ENCODE measurements around the gene COLEC11. TPM values are rescaled to one million over a fixed set of nuclear protein-coding genes. Genes with fewer than 3 reads are reported as not detected.

The COLEC11 gene
- total and polyA plus RNA-seq, 9 of the 15 experiments (the other 6 are each of a cell fraction or from before 2014, with no cell fraction given), result 0.32 to 4.3 (median 1.8) TPM

GRCh38 chr2:3587021-3587420 lies 7.9 kb upstream of the COLEC11 start:
- Histone ChIP-seq H3K27me3 (ENCODE audit: control insufficient read depth in 2 of 2, insufficient read depth in 2 of 2, low read length in 2 of 2) (no peaks in the 10 kb centered on the region), H2AFZ (ENCODE audit: low read depth, low read length) (peak overlapping the region; percentile 68; the same call in 1 of the 2 replicates), H3K36me3 (ENCODE audit: control insufficient read depth, insufficient read depth, low read length) (peaks cover 14% of the 10 kb centered on the region), H3K9me1 (ENCODE audit: control insufficient read depth, insufficient read depth, low read length) (no peaks in the 10 kb centered on the region), H3K9ac (ENCODE audit: insufficient read depth in 1 of 2, low read depth in 2 of 2, low read length in 2 of 2) (no peak overlapping the region), H3K4me1 (replicated peaks in 1 of 2; ENCODE audit: control insufficient read depth in 2 of 2, insufficient read depth in 2 of 2, low read length in 2 of 2) (peaks cover 20 to 31% of the 10 kb centered on the region in 2 experiments; a peak in 4 of 5 replicates), H3K4me2 (ENCODE audit: insufficient read depth, low read length) (peak overlapping the region; percentile 32; the same call in 1 of the 2 replicates), H3K4me3 (no peak overlapping the region), H4K20me1 (replicated peaks; ENCODE audit: control insufficient read depth, insufficient read depth, low read length) (no peaks in the 10 kb centered on the region; the same call in 1 of the 2 replicates), H3K79me2 (ENCODE audit: control insufficient read depth, insufficient read depth, low read length) (no peaks in the 10 kb centered on the region), H3K27ac (ENCODE audit: extremely low read depth, low read depth, low read length) (peak overlapping the region; percentile 34; the same call in 2 of the 3 replicates), H3K9me3 (replicated peaks; ENCODE audit: control insufficient read depth, insufficient read depth, low read depth, low read length) (no peaks in the 10 kb centered on the region)
- intact Hi-C loops (cut with micrococcal nuclease) (no loop called here), in situ Hi-C loops (cut with MboI) (no loop called here)
- no TSS peak for BruUV-seq (replicated peaks)
- TF ChIP-seq RBBP5 (IDR thresholded peaks at IDR 0.05; ENCODE audit: borderline replicate concordance, insufficient read depth, low read length, poor library complexity, severe bottlenecking), result peak; percentile 7
- TF ChIP-seq CSDE1 (IDR thresholded peaks at IDR 0.05), result no peak
- CTCF ChIA-PET (ENCODE audit: low intra/inter-chr PET ratio), result no interaction called here
- FAIRE-seq, result no peak
- POLR2A ChIA-PET, result interaction anchor here (0.7 to 2.1 kb wide), 5 partner anchors 8 to 209 kb away, joined by 3 to 16 read pairs (median 8); partner anchors contain the start of genes EIPR1 and RNASEH1
- no peak for DNase-seq (ENCODE audit: extremely low read depth in 1 of 4, low spot score in 3 of 4)
- peak; percentile 36 for ATAC-seq
- WGBS (ENCODE audit: insufficient coverage, low coverage, missing lambda C conversion rate), result 38% methylated on average over 4 of the region's 5 CpGs

GRCh38 chr2:3587432-3587831 lies 7.5 kb upstream of the COLEC11 start:
- H3K4me3 ChIP-seq, result no peak overlapping the region
- CTCF ChIA-PET (ENCODE audit: low intra/inter-chr PET ratio), result no interaction called here
- in situ Hi-C loops (cut with MboI) (no loop called here), intact Hi-C loops (cut with micrococcal nuclease) (no loop called here)
- peaks cover 12% of the 10 kb centered on the region for H3K36me3 ChIP-seq (ENCODE audit: control insufficient read depth, insufficient read depth, low read length)
- FAIRE-seq (peak; percentile 78), ATAC-seq (peak; percentile 52), DNase-seq (ENCODE audit: extremely low read depth in 1 of 4, low spot score in 3 of 4) (peak in 2 of 4 experiments; percentile 59 to 72)
- H2AFZ ChIP-seq (ENCODE audit: low read depth, low read length), result peak overlapping the region; percentile 68; the same call in 1 of the 2 replicates
- peak overlapping the region; percentile 34; the same call in 2 of the 3 replicates for H3K27ac ChIP-seq (ENCODE audit: extremely low read depth, low read depth, low read length)
- H3K4me1 ChIP-seq (replicated peaks in 1 of 2; ENCODE audit: control insufficient read depth in 2 of 2, insufficient read depth in 2 of 2, low read length in 2 of 2), result peaks cover 20 to 31% of the 10 kb centered on the region in 2 experiments; a peak in 4 of 5 replicates
- H4K20me1 ChIP-seq (replicated peaks; ENCODE audit: control insufficient read depth, insufficient read depth, low read length), result no peaks in the 10 kb centered on the region; the same call in 1 of the 2 replicates
- no TSS peak for BruUV-seq (replicated peaks)
- WGBS (ENCODE audit: insufficient coverage, low coverage, missing lambda C conversion rate), result 5% methylated on average over 6 of the region's 6 CpGs
- POLR2A ChIA-PET, result interaction anchor here (0.7 to 2.1 kb wide), 5 partner anchors 8 to 210 kb away, joined by 3 to 16 read pairs (median 8); partner anchors contain the start of genes EIPR1 and RNASEH1
- no peaks in the 10 kb centered on the region for H3K27me3 ChIP-seq (ENCODE audit: control insufficient read depth in 2 of 2, insufficient read depth in 2 of 2, low read length in 2 of 2)
- H3K4me2 ChIP-seq (ENCODE audit: insufficient read depth, low read length), result peak overlapping the region; percentile 32
- no peaks in the 10 kb centered on the region for H3K9me3 ChIP-seq (replicated peaks; ENCODE audit: control insufficient read depth, insufficient read depth, low read depth, low read length)
- no peaks in the 10 kb centered on the region for H3K9me1 ChIP-seq (ENCODE audit: control insufficient read depth, insufficient read depth, low read length)
- 0 out of 4 replicates have a peak overlapping the region, but pooled peaks of 1 of the 2 experiments have one; percentile 1 for H3K9ac ChIP-seq (ENCODE audit: insufficient read depth in 1 of 2, low read depth in 2 of 2, low read length in 2 of 2)
- no peaks in the 10 kb centered on the region for H3K79me2 ChIP-seq (ENCODE audit: control insufficient read depth, insufficient read depth, low read length)
- TF ChIP-seq JUND (IDR thresholded peaks at IDR 0.05; ENCODE audit: borderline replicate concordance, low read depth, low read length), result peak; percentile 56; the same call in 1 of the 2 replicates
- TF ChIP-seq JUND (tag; IDR thresholded peaks at IDR 0.05; ENCODE audit: borderline replicate concordance, low read depth, low read length), result peak; percentile 41; the same call in 1 of the 3 replicates
- peak; percentile 64; the same call in 1 of the 2 replicates for TF ChIP-seq ATF3 (IDR thresholded peaks at IDR 0.05)
- TF ChIP-seq ATF3 (CRISPR knock-in tag; conservative IDR thresholded peaks at IDR 0.05), result no peak
- TF ChIP-seq ATF1 (CRISPR knock-in tag; IDR thresholded peaks at IDR 0.05), result no peak
- TF ChIP-seq ATF1 (tag; IDR thresholded peaks at IDR 0.05), result peak; percentile 53; the same call in 1 of the 2 replicates
- no peak for TF ChIP-seq LEF1 (IDR thresholded peaks at IDR 0.05)
- TF ChIP-seq CBFA2T2 (conservative IDR thresholded peaks at IDR 0.05), result peak; percentile 40; the same call in 1 of the 2 replicates
- peak; percentile 67 for TF ChIP-seq ARID1B (IDR thresholded peaks at IDR 0.05)
- TF ChIP-seq ZNF583 (CRISPR knock-in tag; IDR thresholded peaks at IDR 0.05), result no peak
- TF ChIP-seq C11orf30 (IDR thresholded peaks at IDR 0.05; ENCODE audit: low read depth), result peak; percentile 46; the same call in 1 of the 2 replicates
- 0 out of 2 replicates have a peak, but pooled peaks have one; percentile 20 for TF ChIP-seq TAL1 (IDR thresholded peaks at IDR 0.05)
- peak; percentile 16; the same call in 1 of the 2 replicates for TF ChIP-seq CREB1 (IDR thresholded peaks at IDR 0.05)
- TF ChIP-seq CREB1 (CRISPR knock-in tag; IDR thresholded peaks at IDR 0.05), result no peak
- peak; percentile 74; the same call in 1 of the 2 replicates for TF ChIP-seq FOXM1 (IDR thresholded peaks at IDR 0.05; ENCODE audit: low read depth)
- TF ChIP-seq FOXM1 (CRISPR knock-in tag; IDR thresholded peaks at IDR 0.05; ENCODE audit: low read depth), result no peak
